NT2/D1 (cell line): ENCODE data around the gene EXOC3L2.

Experiments
- YY1 ChIP-seq: IDR thresholded peaks from 2 replicates; pipeline ENCODE4 v1.6.1; 2011; ENCODE audit not compliant: insufficient read length, insufficient read depth
- ZNF274 ChIP-seq: IDR thresholded peaks from 2 replicates; pipeline ENCODE4 v1.6.1; 2011; ENCODE audit warnings: mild to moderate bottlenecking, low read depth, low read length

DNA sequence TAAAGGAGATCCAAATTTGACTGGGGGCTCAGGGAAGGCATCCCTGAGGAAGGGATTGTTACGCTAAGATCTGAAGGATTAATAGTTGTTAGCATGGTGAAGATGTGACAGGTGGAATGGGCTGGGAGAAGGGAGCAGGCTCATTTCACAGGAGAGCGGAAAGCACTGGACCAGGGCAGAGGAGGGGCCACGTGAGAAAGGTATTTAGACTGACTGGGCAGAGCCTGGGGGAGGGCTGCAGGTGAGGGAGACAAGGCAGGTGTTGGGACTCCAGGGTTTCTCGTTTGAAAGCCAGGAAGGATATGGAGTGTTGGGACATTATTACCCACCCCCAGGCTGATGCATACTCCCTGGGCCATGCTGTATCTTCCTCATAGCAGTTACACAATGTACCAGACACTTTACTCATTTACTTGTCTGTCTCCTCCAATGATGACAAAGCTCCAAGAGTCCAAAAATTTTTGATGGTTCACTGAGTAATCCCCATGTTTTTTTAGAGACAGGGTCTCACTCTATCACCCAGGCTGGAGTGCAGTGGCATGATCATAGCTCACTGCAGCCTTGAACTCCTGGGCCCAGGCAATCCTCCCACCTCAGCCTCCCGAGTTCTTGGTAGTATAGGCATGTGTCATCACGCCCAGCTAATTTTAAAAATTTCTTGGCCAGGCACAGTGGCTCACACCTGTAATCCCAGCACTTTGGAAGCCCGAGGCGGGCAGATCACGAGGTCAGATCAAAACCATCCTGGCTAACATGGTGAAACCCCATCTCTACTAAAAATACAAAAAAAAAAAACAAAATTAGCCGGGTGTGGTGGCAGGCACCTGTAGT lies 69.5 kb downstream of the EXOC3L2 start:
- TF ChIP-seq YY1 (no peak), ZNF274 (no peak)
